H1 (cell line): ENCODE data around the gene PPP4R1.

Experiments
- CTCF ChIP-seq, 3 experiments: IDR thresholded peaks; 1 replicate in 2 of 3; 2 replicates in 1 of 3; pipeline versions ENCODE4 v1.5.1 to v1.6.1; 2011; ENCODE audit warnings: low read length in 3 of 3, mild to moderate bottlenecking in 3 of 3, inconsistent platforms in 2 of 3, low read depth in 1 of 3, moderate library complexity in 1 of 3; ENCODE audit not compliant: insufficient read depth in 1 of 3; ENCODE audit errors: control extremely low read depth in 1 of 3
- GTF2F1 ChIP-seq: IDR thresholded peaks from 2 replicates; pipeline ENCODE4 v1.6.1; 2012; ENCODE audit warnings: low read depth, low read length, improper control_type of control experiment, borderline replicate concordance
- JUND ChIP-seq: IDR thresholded peaks from 2 replicates; pipeline ENCODE4 v1.6.1; 2011; ENCODE audit warnings: mild to moderate bottlenecking, improper control_type of control experiment, low read length
- SIN3A ChIP-seq, 2 experiments: IDR thresholded peaks in 1 of 2; conservative IDR thresholded peaks in 1 of 2; 2 replicates each; pipeline ENCODE4 v1.6.1; 2011 to 2012; ENCODE audit warnings: low read length in 2 of 2, improper control_type of control experiment in 1 of 2, low read depth in 1 of 2, mild to moderate bottlenecking in 1 of 2
- TAF1 ChIP-seq: IDR thresholded peaks from 2 replicates; pipeline ENCODE4 v1.6.1; 2011; ENCODE audit warnings: mild to moderate bottlenecking, low read depth, low read length

DNA sequence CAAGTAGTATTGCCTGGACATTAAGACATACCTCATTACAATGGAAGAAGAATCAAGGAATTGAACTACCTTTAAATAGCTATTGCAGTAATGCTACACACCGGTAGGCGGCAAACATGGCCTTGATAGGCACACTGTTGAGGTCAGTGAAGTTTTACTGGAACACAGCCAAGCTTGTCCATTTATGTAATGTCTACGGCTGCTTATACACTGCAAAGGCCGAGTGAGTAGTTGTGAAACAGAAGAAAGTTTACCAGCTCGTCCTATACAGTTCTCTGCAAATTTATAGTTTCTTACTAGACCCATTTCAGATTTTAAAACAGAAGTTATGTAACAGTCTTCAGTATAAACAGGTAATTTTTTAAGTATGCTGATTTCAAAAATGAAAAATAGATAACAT is 38.8 kb downstream of the PPP4R1 start:
- TF ChIP-seq JUND (no peak), GTF2F1 (no peak), SIN3A (conservative IDR thresholded peaks at IDR 0.05 in 1 of 2, IDR thresholded peaks at IDR 0.05 in 1 of 2; ENCODE audit: low read depth in 1 of 2, low read length in 2 of 2) (no peak), TAF1 (no peak), CTCF (IDR thresholded peaks at IDR 0.05; ENCODE audit: control extremely low read depth in 1 of 3, insufficient read depth in 1 of 3, low read depth in 1 of 3, low read length in 3 of 3) (peak; percentile 27 to 79 (median 71))
